Measurements from ENCODE around the gene PSMD14. TPM values are rescaled to one million over a fixed set of nuclear protein-coding genes. Genes with fewer than 3 reads are reported as not detected.

PSMD14 gene
- total RNA-seq, 1 donor from 2014 or later, result 52.6 TPM

DNA sequence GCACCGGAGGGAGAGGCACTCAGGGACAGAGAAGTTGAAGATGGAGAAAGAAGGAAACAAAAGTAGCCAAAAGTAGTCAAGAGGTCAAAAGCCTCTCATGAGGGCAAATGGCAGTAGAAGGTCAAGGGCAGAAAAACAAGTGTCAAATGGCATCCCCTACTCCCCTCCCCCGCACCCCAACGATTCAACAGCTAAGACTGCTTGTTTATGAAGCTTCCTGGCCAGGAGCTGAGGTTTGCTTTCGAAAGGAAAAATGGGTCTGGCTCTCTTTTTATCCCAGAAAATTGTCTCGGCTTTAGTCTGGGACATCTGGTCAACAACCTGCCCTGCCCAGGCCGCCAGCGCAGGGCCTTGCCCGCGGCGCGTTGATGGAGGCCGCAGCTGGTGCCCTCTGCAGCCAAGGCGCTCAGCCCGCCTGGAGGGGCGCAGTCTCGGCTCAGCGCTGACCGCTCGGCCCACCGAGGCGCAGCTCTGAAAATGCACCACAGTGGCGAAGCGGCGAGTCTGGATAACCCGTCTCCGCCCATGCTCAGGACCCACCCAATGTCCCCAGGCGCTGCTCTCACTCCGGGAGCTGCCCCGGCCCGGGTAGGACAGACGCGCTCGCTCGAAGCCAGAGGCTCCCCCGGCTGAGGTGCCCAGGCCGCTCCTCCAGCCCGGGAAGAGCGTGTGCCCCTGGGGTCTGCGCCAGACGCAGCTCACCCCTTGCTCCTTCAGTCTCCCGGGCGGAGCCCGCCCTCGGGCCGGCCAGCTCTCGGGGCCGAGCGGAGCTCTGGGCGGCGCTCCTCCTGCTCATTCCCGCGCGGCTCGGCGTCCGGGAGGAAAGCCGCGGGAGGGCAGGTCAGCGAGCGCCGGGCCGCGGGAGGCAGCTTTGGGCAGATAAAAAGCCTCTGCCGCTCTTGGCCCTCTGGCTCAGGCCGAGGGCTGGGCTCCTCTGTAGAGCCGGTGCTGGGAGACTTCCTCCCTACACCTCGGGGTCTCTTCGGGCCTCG, 106.1 kb downstream of the PSMD14 start:
- TF ChIP-seq CTCF (IDR thresholded peaks at IDR 0.05; ENCODE audit: unreplicated experiment), result no peak

GRCh38 chr2:161415034-161415986, 107.1 kb downstream of the PSMD14 start:
- no peak overlapping the region for H3K27ac Mint-ChIP-seq (ENCODE audit: unreplicated experiment)
- H3K4me3 Mint-ChIP-seq (ENCODE audit: unreplicated experiment), result peak overlapping the region; percentile 91
- H3K27me3 Mint-ChIP-seq (ENCODE audit: unreplicated experiment), result peaks cover 39% of the 10 kb centered on the region
- peaks cover 43% of the 10 kb centered on the region for H3K4me1 Mint-ChIP-seq (ENCODE audit: unreplicated experiment)
- TF ChIP-seq CTCF (IDR thresholded peaks at IDR 0.05; ENCODE audit: unreplicated experiment), result no peak
- H3K36me3 Mint-ChIP-seq (ENCODE audit: low read depth, unreplicated experiment), result peaks cover 4% of the 10 kb centered on the region
- H3K9me3 Mint-ChIP-seq (ENCODE audit: unreplicated experiment), result no peaks in the 10 kb centered on the region
- no peak for DNase-seq (ENCODE audit: low spot score)

More for the DNA sequence above, 106.1 kb downstream of the PSMD14 start:
- Mint-ChIP-seq H3K27me3 (ENCODE audit: unreplicated experiment) (peaks cover 36% of the 10 kb centered on the region), H3K4me1 (ENCODE audit: unreplicated experiment) (peaks cover 41% of the 10 kb centered on the region), H3K9me3 (ENCODE audit: unreplicated experiment) (no peaks in the 10 kb centered on the region), H3K27ac (ENCODE audit: unreplicated experiment) (no peak overlapping the region), H3K4me3 (ENCODE audit: unreplicated experiment) (peak overlapping the region; percentile 91), H3K36me3 (ENCODE audit: low read depth, unreplicated experiment) (peaks cover 4% of the 10 kb centered on the region)
- DNase-seq (ENCODE audit: low spot score), result peak; percentile 60

DNA sequence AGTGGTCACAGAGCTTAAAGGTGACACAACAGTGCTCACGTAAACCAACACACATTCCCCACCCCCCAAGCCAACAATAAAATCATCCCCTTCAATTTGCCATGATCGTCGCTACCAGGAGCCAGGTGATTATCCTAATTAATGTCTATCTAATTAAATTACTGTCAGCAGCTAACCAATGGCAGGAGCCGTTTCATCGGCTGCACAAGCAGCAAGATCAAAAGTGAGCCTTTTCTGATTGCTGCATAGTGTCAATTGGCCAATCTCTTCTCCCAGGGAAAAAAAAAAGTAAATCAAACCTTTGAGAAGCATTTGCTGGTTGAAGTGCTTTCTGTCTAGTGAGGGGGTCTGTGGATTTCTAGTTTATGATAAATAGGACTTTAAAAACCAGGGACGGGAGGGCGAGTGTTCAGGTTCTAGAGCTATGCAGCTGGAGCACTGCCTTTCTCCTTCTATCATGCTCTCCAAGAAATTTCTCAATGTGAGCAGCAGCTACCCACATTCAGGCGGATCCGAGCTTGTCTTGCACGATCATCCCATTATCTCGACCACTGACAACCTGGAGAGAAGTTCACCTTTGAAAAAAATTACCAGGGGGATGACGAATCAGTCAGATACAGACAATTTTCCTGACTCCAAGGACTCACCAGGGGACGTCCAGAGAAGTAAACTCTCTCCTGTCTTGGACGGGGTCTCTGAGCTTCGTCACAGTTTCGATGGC, 107.9 kb downstream of the PSMD14 start, which contains the start of gene TBR1:
TSS of gene TBR1 (plus strand) at position 311 of the 721 bp plus-strand sequence. CDS start at position 425, 114 bp downstream.
- peaks cover 4% of the 10 kb centered on the region for H3K36me3 Mint-ChIP-seq (ENCODE audit: low read depth, unreplicated experiment)
- no peak for DNase-seq (ENCODE audit: low spot score)
- peaks cover 47% of the 10 kb centered on the region for H3K27me3 Mint-ChIP-seq (ENCODE audit: unreplicated experiment)
- no peaks in the 10 kb centered on the region for H3K9me3 Mint-ChIP-seq (ENCODE audit: unreplicated experiment)
- no peak for TF ChIP-seq CTCF (IDR thresholded peaks at IDR 0.05; ENCODE audit: unreplicated experiment)
- H3K27ac Mint-ChIP-seq (ENCODE audit: unreplicated experiment), result no peak within 1 kb of the TSS
- peaks cover 45% of the 10 kb centered on the region for H3K4me1 Mint-ChIP-seq (ENCODE audit: unreplicated experiment)
- H3K4me3 Mint-ChIP-seq (ENCODE audit: unreplicated experiment), result peak within 1 kb of the TSS; percentile 91

- no peak overlapping the region for H3K27ac Mint-ChIP-seq (ENCODE audit: unreplicated experiment)
- peaks cover 53% of the 10 kb centered on the region for H3K27me3 Mint-ChIP-seq (ENCODE audit: unreplicated experiment)
- H3K4me1 Mint-ChIP-seq (ENCODE audit: unreplicated experiment), result peaks cover 48% of the 10 kb centered on the region
- DNase-seq (ENCODE audit: low spot score), result no peak
- H3K36me3 Mint-ChIP-seq (ENCODE audit: low read depth, unreplicated experiment), result peaks cover 4% of the 10 kb centered on the region
- H3K4me3 Mint-ChIP-seq (ENCODE audit: unreplicated experiment), result no peak overlapping the region
- H3K9me3 Mint-ChIP-seq (ENCODE audit: unreplicated experiment), result no peaks in the 10 kb centered on the region
- no peak for TF ChIP-seq CTCF (IDR thresholded peaks at IDR 0.05; ENCODE audit: unreplicated experiment)
Observed at GRCh38 chr2:161416708-161417437, 108.6 kb downstream of the PSMD14 start.
